ENCODE measurements around the gene CD276.

DNA sequence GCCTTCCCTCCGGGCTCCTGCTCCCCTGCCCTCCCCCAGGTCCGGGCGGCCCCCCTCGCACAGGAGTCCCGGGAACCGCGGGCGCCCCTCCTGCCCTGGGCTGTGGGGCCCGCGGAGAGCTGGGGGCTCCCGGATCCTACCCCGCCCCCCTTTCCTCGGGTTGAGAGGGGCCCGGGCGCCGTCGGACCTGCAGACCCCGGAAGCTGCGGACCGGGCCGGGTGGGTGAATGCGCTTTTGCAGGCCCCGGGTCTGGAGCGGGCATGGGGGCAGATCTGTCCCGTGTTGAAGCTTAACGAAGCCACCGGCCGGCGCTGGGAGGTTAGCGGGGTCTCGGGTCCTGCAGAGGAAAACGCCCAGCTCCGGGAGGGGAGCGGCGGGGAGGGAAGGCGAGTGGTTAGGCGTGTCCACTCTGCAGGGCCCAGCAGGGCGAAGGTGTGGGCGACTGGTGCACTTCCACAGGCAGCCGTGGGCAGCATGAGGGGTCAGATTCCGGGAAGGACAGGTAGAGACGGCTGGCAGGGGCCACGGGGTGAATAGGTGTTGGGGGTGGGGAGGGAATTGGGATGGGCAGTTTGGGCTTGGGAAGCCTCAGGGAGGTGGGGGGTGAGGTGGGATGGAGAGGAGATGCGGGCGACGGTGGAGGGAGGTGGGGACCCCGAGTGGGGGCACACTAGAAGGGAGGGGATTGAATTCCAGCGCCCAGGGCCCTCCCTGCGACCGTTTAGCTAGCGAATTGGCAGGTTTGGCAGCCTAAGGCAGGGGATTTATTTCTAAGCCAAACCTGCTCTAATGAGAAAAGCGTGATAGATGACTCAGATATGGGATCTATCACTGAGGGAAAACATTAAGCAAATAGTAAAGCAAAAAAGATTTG is 635 bp downstream of the CD276 start:
- TF ChIP-seq, protein P1, sequence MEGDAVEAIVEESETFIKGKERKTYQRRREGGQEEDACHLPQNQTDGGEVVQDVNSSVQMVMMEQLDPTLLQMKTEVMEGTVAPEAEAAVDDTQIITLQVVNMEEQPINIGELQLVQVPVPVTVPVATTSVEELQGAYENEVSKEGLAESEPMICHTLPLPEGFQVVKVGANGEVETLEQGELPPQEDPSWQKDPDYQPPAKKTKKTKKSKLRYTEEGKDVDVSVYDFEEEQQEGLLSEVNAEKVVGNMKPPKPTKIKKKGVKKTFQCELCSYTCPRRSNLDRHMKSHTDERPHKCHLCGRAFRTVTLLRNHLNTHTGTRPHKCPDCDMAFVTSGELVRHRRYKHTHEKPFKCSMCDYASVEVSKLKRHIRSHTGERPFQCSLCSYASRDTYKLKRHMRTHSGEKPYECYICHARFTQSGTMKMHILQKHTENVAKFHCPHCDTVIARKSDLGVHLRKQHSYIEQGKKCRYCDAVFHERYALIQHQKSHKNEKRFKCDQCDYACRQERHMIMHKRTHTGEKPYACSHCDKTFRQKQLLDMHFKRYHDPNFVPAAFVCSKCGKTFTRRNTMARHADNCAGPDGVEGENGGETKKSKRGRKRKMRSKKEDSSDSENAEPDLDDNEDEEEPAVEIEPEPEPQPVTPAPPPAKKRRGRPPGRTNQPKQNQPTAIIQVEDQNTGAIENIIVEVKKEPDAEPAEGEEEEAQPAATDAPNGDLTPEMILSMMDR (IDR thresholded peaks at IDR 0.05) = no peak
- TF ChIP-seq POLR2A (IDR thresholded peaks at IDR 0.05) = no peak
